K562 (cell line): ENCODE measurements around the gene COQ9. TPM values are rescaled to one million over a fixed set of nuclear protein-coding genes. Genes with fewer than 3 reads are reported as not detected.
"Not testable (repeated sequence)": the region's sequence is repeated elsewhere in the genome, so short reads cannot be mapped to it uniquely, and the experiment has no call there.

Source experiments
- ATAC-seq: fragments of 200-7000 bp; cut with Tn5 transposase; 3 replicates; pipeline ENCODE4 v1.9.1; 2020; ENCODE audit warnings: moderate library complexity
- BruUV-seq: library from RNA; stranded (reverse); fragments of 400-500 nt; replicated peaks from 2 replicates; lab custom pipeline; 2021; lab: Mats Ljungman, UMichigan
- CTCF ChIA-PET: fragments of 300-600 bp; formaldehyde crosslinking; extraction: SDS; loops from one replicate; lab custom pipeline; 2021; ENCODE audit warnings: low intra/inter-chr PET ratio; lab: Yijun Ruan, JAX
- POLR2A ChIA-PET: fragments of 300-600, 350-650 bp; sonication (Branson Sonifier 250); formaldehyde crosslinking; extraction: SDS; loops from one replicate; lab custom pipeline; 2021; ENCODE audit warnings: antibody characterized with exemption, inconsistent platforms; lab: Yijun Ruan, JAX
- DNase-seq, 4 experiments: peaks; one replicate each; pipeline versions ENCODE4 v3.0.0 to v3.0.0-alpha.2; 2011 to 2018; ENCODE audit warnings: low spot score in 3 of 4, mixed read lengths in 3 of 4; ENCODE audit errors: extremely low read depth in 1 of 4
- FAIRE-seq: peaks from 2 replicates; lab custom pipeline; 2011; peaks lifted over from hg19 to GRCh38; lab: Jason Lieb, UNC
- H2AFZ ChIP-seq: 2 replicates; pipeline ENCODE4 v1.6.0; 2011; ENCODE audit warnings: low read depth, low read length, control low read depth, inconsistent platforms
- H3K27ac ChIP-seq: fragments of 200-600 bp; 3 replicates; pipeline ENCODE4 v1.8.0; 2011; ENCODE audit warnings: low read depth, mild to moderate bottlenecking, control low read depth, inconsistent platforms, low read length, moderate library complexity, mixed read lengths; ENCODE audit errors: extremely low read depth
- H3K27me3 ChIP-seq, 2 experiments: fragments of 300-600 bp in 1 of 2; 2 replicates in 1 of 2; 3 replicates in 1 of 2; pipeline versions ENCODE4 v1.6.0 to v1.8.0; 2011; ENCODE audit warnings: inconsistent platforms in 2 of 2, low read length in 2 of 2, mild to moderate bottlenecking in 1 of 2, mixed read lengths in 1 of 2, moderate library complexity in 1 of 2; ENCODE audit not compliant: control insufficient read depth in 2 of 2, insufficient read depth in 2 of 2
- H3K36me3 ChIP-seq: fragments of 300-600 bp; 3 replicates; pipeline ENCODE4 v1.8.0; 2011; ENCODE audit warnings: mild to moderate bottlenecking, low read length, inconsistent platforms; ENCODE audit not compliant: control insufficient read depth, insufficient read depth
- H3K4me1 ChIP-seq, 2 experiments: fragments of 200-600 bp in 1 of 2; replicated peaks in 1 of 2; 2 replicates in 1 of 2; 3 replicates in 1 of 2; pipeline versions ENCODE4 v1.5.1 to v1.8.0; 2011; ENCODE audit warnings: inconsistent platforms in 2 of 2, low read length in 2 of 2, mild to moderate bottlenecking in 1 of 2, mixed read lengths in 1 of 2, moderate library complexity in 1 of 2; ENCODE audit not compliant: control insufficient read depth in 2 of 2, insufficient read depth in 2 of 2
- H3K4me2 ChIP-seq: 2 replicates; pipeline ENCODE4 v1.6.1; 2011; ENCODE audit warnings: low read length, control low read depth, inconsistent platforms, mixed read lengths; ENCODE audit not compliant: insufficient read depth
- H3K4me3 ChIP-seq: fragments of 200-600 bp; sonication (generic), shearing (Covaris generic); 2 replicates; pipeline ENCODE4 v1.5.1; 2016; ENCODE audit warnings: control low read depth, inconsistent platforms
- H3K79me2 ChIP-seq: fragments of 200-600 bp; 3 replicates; pipeline ENCODE4 v1.8.0; 2011; ENCODE audit warnings: low read length, inconsistent platforms; ENCODE audit not compliant: control insufficient read depth, insufficient read depth
- H3K9ac ChIP-seq, 2 experiments: 2 replicates each; pipeline versions ENCODE4 v1.6.0 to v1.6.1; 2011; ENCODE audit warnings: low read depth in 2 of 2, low read length in 2 of 2, control low read depth in 1 of 2, inconsistent platforms in 1 of 2, mild to moderate bottlenecking in 1 of 2, mixed read lengths in 1 of 2; ENCODE audit not compliant: insufficient read depth in 1 of 2
- H3K9me1 ChIP-seq: one replicate; pipeline ENCODE4 v1.6.0; 2011; ENCODE audit warnings: inconsistent platforms, mild to moderate bottlenecking, low read length, moderate library complexity; ENCODE audit not compliant: control insufficient read depth, insufficient read depth
- H3K9me3 ChIP-seq: replicated peaks from 2 replicates; pipeline ENCODE4 v1.5.1; 2011; ENCODE audit warnings: low read depth, low read length, inconsistent platforms; ENCODE audit not compliant: control insufficient read depth, insufficient read depth
- H4K20me1 ChIP-seq: replicated peaks from 2 replicates; pipeline ENCODE4 v1.6.1; 2011; ENCODE audit warnings: low read length, inconsistent platforms, mixed read lengths; ENCODE audit not compliant: control insufficient read depth, insufficient read depth
- CBFA2T3 ChIP-seq: fragments of 450-650 bp; IDR thresholded peaks from 2 replicates; pipeline ENCODE4 v1.6.1; 2017
- MCM5 ChIP-seq: fragments of 450-650 bp; IDR thresholded peaks from 2 replicates; pipeline ENCODE4 v1.6.1; 2016; ENCODE audit warnings: low read depth
- TCF3 ChIP-seq: sonication (generic); formaldehyde crosslinking; IDR thresholded peaks from 2 replicates; pipeline ENCODE4 v1.4.0; 2020; ENCODE audit warnings: mild to moderate bottlenecking, missing genetic modification reagents
- WGBS: fragments of 100-300 bp; shearing (Covaris generic); methylation state at CpG from one replicate; pipeline ENCODE4 v1.1.6; 2016; ENCODE audit warnings: low coverage, mixed read lengths; ENCODE audit not compliant: insufficient coverage; ENCODE audit errors: missing lambda C conversion rate; 5-methylcytosine and 5-hydroxymethylcytosine counted together
- in situ Hi-C: fragments of 300-500 bp; cut with MboI; formaldehyde crosslinking; loops from 4 replicates; pipeline ENCODE4 v1.15.0; 2018; ENCODE audit warnings: inconsistent platforms, mixed read lengths
- intact Hi-C: fragments of 100-400 bp; cut with micrococcal nuclease; formaldehyde crosslinking; loops from 2 replicates; pipeline ENCODE4 v1.14.2; 2022
- polyA plus RNA-seq, 8 experiments: library from polyadenylated mRNA; depleted of rRNA in 4 of 8; stranded (reverse) in 5 of 8; unstranded in 3 of 8; fragments of >200 nt; fragmentation: Nextera tagmentation in 2 of 8; fragmentation: Illumina TruSeq in 1 of 8; extraction: Ambion mirVana in 2 of 8; extraction: Trizol in 1 of 8; gene quantifications; 2 replicates each; pipeline versions ENCODE4 v1.2.1 to v1.2.3, GENCODE V29; 2011 to 2014; ENCODE audit warnings: inconsistent platforms in 1 of 8, missing spikeins in 1 of 8
- total RNA-seq, 7 experiments: library from RNA; depleted of rRNA in 6 of 7; stranded (reverse); fragments of >200 nt in 6 of 7; fragmentation: Illumina TruSeq in 2 of 7; extraction: Trizol in 2 of 7; gene quantifications; 2 replicates each; pipeline versions ENCODE4 v1.2.1 to v1.2.3, GENCODE V29; 2011 to 2021; ENCODE audit warnings: low replicate concordance in 1 of 7
- TF ChIP-seq, protein P1 (sequence below), 2 experiments: fragments of 450-650 bp; formaldehyde crosslinking in 1 of 2; IDR thresholded peaks; 2 replicates each; pipeline versions ENCODE4 v1.4.0 to v1.6.1; 2014 to 2020; ENCODE audit warnings: mild to moderate bottlenecking in 2 of 2, borderline replicate concordance in 1 of 2, low read depth in 1 of 2

Gene COQ9
- total and polyA plus RNA-seq, 9 of the 15 experiments (the other 6 are each of a cell fraction or from before 2014, with no cell fraction given): 35.0 to 139 (median 71.4) TPM

DNA sequence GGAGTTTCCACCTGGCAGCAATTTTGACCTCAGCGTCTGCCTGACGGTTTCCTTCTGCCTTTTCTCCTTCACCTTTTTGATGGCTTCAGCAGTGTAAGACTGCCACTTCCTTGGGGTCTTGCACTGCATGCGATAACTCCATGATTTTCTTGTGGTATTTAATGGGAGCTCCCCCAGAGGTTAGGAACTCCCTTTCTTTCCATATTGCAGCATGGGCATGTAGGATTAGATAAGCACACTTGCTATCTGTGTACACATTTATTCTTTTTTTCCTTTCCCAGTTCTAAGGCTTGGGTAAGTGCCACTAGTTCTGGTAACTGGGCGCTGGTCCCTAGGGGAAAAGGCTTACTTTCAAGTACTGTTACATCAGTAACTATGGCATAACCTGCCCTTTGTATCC, 49.8 kb upstream of the COQ9 start:
- H3K9ac ChIP-seq, H3K27ac ChIP-seq, H3K79me2 ChIP-seq, H3K9me3 ChIP-seq, H3K36me3 ChIP-seq, H3K4me3 ChIP-seq, intact Hi-C loops, H4K20me1 ChIP-seq, ATAC-seq, H2AFZ ChIP-seq, FAIRE-seq, CTCF ChIA-PET, POLR2A ChIA-PET, BruUV-seq, H3K9me1 ChIP-seq: not testable (repeated sequence)
- H3K27me3 ChIP-seq: peaks cover 0 to 45% of the 10 kb centered on the region in 2 experiments; a peak in 4 of 5 replicates
- TF ChIP-seq TCF3 (CRISPR knock-in tag) (peak; percentile 51; the same call in 1 of the 2 replicates), CBFA2T3 (peak; percentile 21; the same call in 1 of the 2 replicates)
- TF ChIP-seq, all 486 proteins: peak for 2; not testable (repeated sequence) for 484
- H3K4me2 ChIP-seq, H3K4me1 ChIP-seq, in situ Hi-C loops, DNase-seq: not testable (repeated sequence)
- 5% methylated on average over 4 of the region's 4 CpGs for WGBS

DNA sequence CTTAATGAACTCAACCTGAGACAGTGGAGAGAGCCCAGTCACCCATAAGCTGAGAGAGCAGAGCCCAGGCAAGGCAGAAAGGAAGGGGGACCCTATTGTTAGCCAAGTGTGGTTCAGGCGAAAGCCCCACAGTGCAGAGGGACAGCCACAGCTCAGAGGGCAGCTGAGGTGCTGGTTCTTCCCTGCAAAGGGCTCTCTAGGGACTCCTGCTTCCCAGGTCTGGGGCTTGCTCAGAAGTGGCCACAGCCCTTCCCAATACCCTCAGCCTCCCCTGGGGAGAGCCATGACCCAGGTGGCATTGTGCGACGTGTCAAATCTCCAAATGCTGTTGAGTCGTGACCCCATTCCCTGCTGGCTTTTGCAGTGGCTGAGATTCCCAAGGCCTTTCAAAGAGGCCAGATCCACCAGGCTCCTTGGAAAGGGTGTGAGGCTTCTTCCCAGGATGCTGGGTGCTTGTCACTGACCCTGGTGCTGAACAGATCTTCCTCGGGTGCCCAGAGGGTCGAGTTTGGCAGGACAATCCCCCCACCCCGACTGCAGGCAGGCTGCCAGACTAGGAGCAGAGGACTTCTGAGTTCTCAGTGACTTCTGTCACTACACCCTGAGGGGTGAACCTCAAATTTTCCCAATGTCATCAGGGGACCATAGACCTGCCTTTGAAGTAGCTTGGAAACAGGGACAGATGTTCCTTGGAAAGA, 45.2 kb upstream of the COQ9 start:
- H3K36me3 ChIP-seq: no peaks in the 10 kb centered on the region
- H3K79me2 ChIP-seq: no peaks in the 10 kb centered on the region
- no peaks in the 10 kb centered on the region for H3K9me3 ChIP-seq
- intact Hi-C loops (no loop called here), in situ Hi-C loops (no loop called here)
- no peak overlapping the region for H3K4me2 ChIP-seq
- peaks cover 0 to 42% of the 10 kb centered on the region in 2 experiments; a peak in 3 of 5 replicates for H3K27me3 ChIP-seq
- FAIRE-seq (no peak), DNase-seq (no peak), ATAC-seq (no peak)
- H3K9ac ChIP-seq: no peak overlapping the region
- H2AFZ ChIP-seq: no peak overlapping the region
- 0% methylated on average over 7 of the region's 7 CpGs for WGBS
- no peaks in the 10 kb centered on the region for H3K4me1 ChIP-seq
- CTCF ChIA-PET: no interaction called here
- POLR2A ChIA-PET: no interaction called here
- TF ChIP-seq, protein P1, sequence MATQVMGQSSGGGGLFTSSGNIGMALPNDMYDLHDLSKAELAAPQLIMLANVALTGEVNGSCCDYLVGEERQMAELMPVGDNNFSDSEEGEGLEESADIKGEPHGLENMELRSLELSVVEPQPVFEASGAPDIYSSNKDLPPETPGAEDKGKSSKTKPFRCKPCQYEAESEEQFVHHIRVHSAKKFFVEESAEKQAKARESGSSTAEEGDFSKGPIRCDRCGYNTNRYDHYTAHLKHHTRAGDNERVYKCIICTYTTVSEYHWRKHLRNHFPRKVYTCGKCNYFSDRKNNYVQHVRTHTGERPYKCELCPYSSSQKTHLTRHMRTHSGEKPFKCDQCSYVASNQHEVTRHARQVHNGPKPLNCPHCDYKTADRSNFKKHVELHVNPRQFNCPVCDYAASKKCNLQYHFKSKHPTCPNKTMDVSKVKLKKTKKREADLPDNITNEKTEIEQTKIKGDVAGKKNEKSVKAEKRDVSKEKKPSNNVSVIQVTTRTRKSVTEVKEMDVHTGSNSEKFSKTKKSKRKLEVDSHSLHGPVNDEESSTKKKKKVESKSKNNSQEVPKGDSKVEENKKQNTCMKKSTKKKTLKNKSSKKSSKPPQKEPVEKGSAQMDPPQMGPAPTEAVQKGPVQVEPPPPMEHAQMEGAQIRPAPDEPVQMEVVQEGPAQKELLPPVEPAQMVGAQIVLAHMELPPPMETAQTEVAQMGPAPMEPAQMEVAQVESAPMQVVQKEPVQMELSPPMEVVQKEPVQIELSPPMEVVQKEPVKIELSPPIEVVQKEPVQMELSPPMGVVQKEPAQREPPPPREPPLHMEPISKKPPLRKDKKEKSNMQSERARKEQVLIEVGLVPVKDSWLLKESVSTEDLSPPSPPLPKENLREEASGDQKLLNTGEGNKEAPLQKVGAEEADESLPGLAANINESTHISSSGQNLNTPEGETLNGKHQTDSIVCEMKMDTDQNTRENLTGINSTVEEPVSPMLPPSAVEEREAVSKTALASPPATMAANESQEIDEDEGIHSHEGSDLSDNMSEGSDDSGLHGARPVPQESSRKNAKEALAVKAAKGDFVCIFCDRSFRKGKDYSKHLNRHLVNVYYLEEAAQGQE (IDR thresholded peaks at IDR 0.05; ENCODE audit: borderline replicate concordance): peak; percentile 37
- TF ChIP-seq, protein P1 (CRISPR knock-in tag; IDR thresholded peaks at IDR 0.05; ENCODE audit: low read depth): no peak
- TF ChIP-seq MCM5: no peak
- BruUV-seq: no TSS peak
- H3K4me3 ChIP-seq: no peak overlapping the region
- no peaks in the 10 kb centered on the region for H3K9me1 ChIP-seq
- H3K27ac ChIP-seq: no peak overlapping the region
- H4K20me1 ChIP-seq: no peaks in the 10 kb centered on the region
